HG03066 (cell line): ENCODE results near the gene RELT.

ENCODE experiments used
- ATAC-seq: cut with Tn5 transposase; IDR thresholded peaks from one replicate; pipeline ENCODE4 v1.9.1; 2021; ENCODE audit warnings: low read depth; ENCODE audit not compliant: unreplicated experiment

RELT gene

GRCh38 chr11:73376160-73376802 lies at the start of gene RELT:
Gene RELT, plus strand, starts transcription at chr11:73376399. Its CDS starts 12,738 bp downstream, at chr11:73389137.
- peak; percentile 67 for ATAC-seq

GRCh38 chr11:73326929-73327811 lies 49.0 kb upstream of the RELT start:
- no peak for ATAC-seq

- ATAC-seq, result no peak
Measured at GRCh38 chr11:73327812-73328364, 48.3 kb upstream of the RELT start.

GRCh38 chr11:73330569-73331093 lies 45.6 kb upstream of the RELT start:
- ATAC-seq, result no peak

GRCh38 chr11:73331138-73331916 lies 44.9 kb upstream of the RELT start:
- no peak for ATAC-seq

- no peak for ATAC-seq
Measured at GRCh38 chr11:73333173-73333572, 43.0 kb upstream of the RELT start.

- no peak for ATAC-seq
Measured at GRCh38 chr11:73333640-73334383, 42.4 kb upstream of the RELT start.

GRCh38 chr11:73334384-73335203 lies 41.6 kb upstream of the RELT start:
- ATAC-seq, result no peak

GRCh38 chr11:73335204-73335923 lies 40.8 kb upstream of the RELT start:
- ATAC-seq, result no peak

GRCh38 chr11:73337846-73338245 lies 38.4 kb upstream of the RELT start:
- ATAC-seq, result no peak

GRCh38 chr11:73338279-73338678 lies 37.9 kb upstream of the RELT start:
- ATAC-seq, result no peak

- no peak for ATAC-seq
Measured at GRCh38 chr11:73340164-73340563, 36.0 kb upstream of the RELT start.

GRCh38 chr11:73342633-73343032 lies 33.6 kb upstream of the RELT start:
- ATAC-seq, result no peak

GRCh38 chr11:73343076-73343873 lies 32.9 kb upstream of the RELT start:
- no peak for ATAC-seq

GRCh38 chr11:73344191-73344607 lies 32.0 kb upstream of the RELT start:
- ATAC-seq, result no peak

- no peak for ATAC-seq
Measured at GRCh38 chr11:73345481-73346160, 30.6 kb upstream of the RELT start.
